HL-60 (cell line): ENCODE data around the gene NPFF.

Experiments used
- CTCF ChIP-seq: IDR thresholded peaks from one replicate; pipeline ENCODE4 v1.5.1; 2011; ENCODE audit warnings: low read length, control low read depth, inconsistent platforms; ENCODE audit not compliant: insufficient read depth
- TF ChIP-seq, protein P1 (sequence below): IDR thresholded peaks from 2 replicates; pipeline ENCODE4 v1.6.1; 2012; ENCODE audit warnings: low read depth; ENCODE audit not compliant: insufficient replicate concordance

DNA sequence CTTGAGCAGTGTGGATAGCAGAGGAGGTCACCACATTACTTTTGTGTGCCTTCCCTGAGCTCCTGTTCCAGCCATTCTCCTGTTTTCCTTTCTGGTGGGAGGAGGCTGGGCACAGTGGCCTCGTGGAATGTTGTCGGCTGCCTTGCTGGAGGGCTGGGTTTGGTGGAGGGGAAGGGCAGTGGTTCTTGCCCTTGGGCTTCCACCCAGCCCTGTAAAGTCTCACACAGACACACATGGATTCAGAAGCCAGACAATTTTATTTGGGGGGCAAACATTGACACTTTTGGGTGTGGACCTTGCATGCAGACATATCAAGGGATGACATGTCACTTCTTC lies 866 bp downstream of the NPFF start:
- TF ChIP-seq CTCF: no peak
- TF ChIP-seq, protein P1, sequence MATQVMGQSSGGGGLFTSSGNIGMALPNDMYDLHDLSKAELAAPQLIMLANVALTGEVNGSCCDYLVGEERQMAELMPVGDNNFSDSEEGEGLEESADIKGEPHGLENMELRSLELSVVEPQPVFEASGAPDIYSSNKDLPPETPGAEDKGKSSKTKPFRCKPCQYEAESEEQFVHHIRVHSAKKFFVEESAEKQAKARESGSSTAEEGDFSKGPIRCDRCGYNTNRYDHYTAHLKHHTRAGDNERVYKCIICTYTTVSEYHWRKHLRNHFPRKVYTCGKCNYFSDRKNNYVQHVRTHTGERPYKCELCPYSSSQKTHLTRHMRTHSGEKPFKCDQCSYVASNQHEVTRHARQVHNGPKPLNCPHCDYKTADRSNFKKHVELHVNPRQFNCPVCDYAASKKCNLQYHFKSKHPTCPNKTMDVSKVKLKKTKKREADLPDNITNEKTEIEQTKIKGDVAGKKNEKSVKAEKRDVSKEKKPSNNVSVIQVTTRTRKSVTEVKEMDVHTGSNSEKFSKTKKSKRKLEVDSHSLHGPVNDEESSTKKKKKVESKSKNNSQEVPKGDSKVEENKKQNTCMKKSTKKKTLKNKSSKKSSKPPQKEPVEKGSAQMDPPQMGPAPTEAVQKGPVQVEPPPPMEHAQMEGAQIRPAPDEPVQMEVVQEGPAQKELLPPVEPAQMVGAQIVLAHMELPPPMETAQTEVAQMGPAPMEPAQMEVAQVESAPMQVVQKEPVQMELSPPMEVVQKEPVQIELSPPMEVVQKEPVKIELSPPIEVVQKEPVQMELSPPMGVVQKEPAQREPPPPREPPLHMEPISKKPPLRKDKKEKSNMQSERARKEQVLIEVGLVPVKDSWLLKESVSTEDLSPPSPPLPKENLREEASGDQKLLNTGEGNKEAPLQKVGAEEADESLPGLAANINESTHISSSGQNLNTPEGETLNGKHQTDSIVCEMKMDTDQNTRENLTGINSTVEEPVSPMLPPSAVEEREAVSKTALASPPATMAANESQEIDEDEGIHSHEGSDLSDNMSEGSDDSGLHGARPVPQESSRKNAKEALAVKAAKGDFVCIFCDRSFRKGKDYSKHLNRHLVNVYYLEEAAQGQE: no peak
